NCI-H1048 (cell line): Measurements from ENCODE around the gene PPM1B.
"Not testable (repeated sequence)": the region's sequence is repeated elsewhere in the genome, so short reads cannot be mapped to it uniquely, and the experiment has no call there.

Experiments
- DNase-seq: peaks from one replicate; lab custom pipeline; 2025; lab: John Stamatoyannopoulos, UW

PPM1B gene

DNA sequence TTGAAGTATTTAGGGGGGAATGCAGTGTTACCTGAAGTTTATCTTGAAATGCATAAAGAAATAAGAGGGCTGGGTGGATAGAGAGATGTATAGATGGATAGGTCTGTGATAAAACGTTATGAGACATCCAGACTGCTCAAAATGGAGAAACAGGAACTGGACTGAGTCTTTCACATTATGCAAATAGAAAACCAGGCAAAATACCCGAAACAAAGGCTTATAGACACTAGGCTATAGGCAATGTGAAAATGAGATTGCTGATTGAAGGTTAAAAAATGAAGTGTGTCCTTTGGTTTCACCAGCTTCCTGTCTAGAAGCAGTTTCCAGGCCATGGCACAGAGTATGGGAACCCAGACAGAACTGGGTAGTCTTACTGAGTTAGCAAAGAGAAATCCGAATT is 81.7 kb downstream of the PPM1B start:
- no peak for DNase-seq

DNA sequence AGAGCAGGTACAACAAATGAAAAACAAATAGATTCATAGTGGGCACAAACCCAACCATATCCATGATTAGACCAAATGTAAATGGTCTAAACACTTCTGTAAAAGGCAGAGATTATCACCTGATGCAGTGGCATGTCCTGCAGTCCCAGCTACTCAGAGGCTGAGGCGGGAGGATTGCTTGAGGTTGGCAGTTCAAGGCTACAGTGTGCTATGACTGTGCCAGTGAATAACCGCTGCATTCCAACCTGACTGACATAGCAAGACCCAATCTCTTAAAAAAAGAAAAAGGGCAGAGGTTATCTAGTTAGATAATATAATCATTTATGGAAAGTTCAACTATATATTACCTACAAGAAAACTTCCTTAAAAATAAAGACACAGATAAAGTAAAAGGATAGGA is 85.3 kb downstream of the PPM1B start:
- no peak for DNase-seq

DNA sequence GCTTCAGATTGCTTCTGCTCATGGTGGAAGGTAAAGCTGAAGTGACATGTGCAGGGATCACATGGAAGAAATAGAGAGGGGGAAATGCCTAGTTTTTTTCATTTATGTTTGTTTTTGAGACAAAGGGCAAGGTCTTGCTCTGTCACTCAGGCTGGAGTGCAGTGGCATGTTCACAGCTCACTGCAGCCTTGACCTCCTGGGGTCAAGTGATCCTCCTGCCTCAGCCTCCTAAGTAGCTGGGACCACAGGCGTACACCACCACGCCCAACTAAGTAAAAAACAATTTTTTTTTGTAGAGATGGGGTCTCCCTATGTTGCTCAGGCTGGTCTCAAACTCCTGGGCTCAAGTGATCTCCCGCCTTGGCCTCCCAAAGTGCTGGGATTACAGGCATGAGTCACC is 87.0 kb downstream of the PPM1B start:
- not testable (repeated sequence) for DNase-seq

DNA sequence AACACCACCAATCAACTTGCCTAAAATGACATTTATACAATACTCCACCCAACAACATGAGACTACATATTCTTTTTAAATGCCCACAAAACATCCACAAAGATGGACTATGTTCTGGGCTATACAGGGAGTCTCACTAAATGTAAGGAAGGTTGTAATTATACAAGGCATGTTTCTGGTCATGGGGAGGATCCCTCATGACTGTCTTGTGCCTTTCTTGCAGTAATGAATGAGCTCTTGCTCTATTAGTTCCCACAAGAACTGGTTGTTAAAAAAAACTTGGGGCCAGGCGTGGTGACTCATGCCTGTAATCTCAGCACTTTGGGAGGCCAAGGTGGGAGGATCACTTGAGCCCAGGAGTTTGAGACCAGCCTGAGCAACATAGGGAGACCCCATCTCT is 89.1 kb downstream of the PPM1B start:
- DNase-seq: not testable (repeated sequence)

DNA sequence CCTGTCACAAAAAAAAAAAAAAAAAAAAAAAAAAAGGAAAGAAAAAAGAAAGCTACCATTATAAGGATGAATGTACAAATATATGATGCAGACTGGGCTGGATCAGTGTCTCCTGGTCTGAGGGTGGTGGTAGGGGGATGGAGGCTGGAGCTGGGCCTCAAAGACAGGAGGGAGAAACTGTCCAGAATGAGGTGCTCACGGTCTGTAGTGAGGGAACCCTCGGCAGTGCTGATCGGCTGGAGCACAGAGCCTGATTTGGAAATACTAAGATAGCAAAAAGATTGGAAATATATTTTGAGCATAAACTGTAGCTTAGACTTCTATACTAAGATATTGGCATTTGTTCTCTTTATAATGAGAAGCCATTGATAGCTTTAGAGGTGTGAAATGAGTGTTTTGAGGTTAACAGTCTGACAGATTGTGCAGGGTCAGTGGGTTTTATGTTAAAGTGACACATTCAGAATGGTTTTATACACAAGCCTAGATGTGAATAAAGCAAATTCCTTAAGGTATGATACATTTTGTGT is 98.7 kb downstream of the PPM1B start:
- DNase-seq: no peak

DNA sequence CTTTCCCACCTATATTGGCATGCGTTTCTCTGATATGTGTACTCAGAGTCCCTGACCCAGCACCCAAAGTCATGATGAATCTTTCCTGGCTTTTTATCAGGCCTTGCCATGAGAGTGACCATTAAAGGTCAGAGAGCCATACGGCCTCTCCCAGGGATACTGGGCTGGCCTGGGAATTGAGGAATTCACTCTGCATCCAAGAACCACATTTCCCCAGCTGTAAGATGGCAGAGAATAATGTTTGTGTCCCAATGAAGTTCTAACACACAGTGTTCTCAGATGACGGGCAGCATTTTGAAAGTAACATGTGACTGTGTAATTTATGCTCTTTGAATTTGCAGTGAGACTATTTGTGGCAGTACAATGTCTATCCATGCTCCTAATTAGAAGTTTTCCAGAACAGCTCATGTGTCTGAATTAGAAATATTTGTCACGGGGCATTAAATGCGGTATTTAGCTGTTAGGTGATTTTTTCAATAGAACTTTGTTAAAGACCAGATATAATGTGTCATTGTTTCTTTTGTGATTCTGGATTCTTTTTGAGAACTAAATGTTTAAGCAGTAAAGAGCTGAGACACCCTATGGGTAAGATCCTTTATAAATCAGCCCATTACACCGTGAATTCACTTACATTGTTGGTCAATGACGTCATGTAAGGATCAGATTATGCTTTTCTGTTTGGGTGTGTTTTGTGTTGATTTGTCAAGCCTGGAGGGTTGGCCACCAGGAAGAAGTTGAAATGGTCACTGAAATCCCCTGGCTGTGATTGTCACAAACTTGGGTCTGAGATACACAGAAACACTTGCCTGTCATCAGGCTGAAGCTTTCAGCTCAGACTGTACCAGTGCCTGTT is 99.3 kb downstream of the PPM1B start:
- no peak for DNase-seq

DNA sequence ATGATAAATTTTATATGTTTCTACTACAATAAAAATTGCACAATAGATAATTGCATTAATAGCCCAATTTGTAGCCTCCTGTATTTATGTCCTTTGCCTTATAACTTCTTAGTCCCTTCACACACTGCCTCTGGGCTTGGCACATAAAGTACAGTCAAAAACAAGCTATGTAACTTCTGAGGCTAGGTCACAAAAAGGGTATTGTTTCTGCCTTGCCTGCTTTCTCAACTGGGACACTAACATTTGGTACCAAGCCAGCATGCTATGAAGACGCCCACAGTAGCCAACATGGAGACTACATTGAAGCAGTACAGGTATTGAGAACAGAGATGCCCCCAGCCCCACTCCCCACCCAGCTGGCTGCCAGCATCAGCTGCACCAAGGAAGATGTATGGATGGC is 101.2 kb downstream of the PPM1B start:
- DNase-seq: peak; percentile 8

DNA sequence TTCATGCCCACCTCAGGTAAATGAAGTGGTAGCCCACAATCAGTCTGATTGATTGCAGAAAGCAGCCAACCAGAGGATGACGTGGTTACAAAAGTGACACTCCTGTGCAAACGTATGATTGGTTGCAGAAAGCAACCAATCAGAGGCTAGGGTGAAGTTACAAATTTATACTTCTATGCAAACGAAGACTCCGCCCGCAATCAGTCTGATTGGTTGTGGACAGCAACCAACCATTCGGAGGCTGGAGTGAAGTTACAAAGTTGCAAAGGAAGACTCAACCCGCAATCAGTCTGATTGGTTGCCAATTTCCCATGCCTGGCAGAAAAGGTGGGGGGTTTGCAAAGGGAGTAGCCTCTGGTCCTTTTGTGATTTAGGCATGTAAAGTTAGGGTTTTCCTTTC is 102.6 kb downstream of the PPM1B start:
- no peak for DNase-seq

DNA sequence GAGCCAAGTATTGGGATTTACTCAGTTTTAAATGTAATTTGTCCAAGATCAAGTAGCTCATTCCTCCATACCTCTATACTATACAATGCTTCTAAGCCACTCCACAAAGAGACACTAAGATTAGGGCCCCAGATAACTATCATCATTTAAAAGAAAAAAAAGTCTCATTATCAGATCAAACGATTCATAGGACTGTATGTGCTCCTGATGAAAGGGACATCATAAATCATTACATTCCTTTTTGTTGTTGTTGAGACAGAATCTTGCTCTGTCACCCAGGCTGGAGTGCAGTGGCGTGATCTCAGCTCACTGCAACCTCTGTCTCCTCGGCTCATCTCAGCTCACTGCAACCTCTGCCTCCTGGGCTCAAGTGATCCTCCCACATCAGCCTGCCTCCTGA is 104.4 kb downstream of the PPM1B start:
- DNase-seq: no peak

DNA sequence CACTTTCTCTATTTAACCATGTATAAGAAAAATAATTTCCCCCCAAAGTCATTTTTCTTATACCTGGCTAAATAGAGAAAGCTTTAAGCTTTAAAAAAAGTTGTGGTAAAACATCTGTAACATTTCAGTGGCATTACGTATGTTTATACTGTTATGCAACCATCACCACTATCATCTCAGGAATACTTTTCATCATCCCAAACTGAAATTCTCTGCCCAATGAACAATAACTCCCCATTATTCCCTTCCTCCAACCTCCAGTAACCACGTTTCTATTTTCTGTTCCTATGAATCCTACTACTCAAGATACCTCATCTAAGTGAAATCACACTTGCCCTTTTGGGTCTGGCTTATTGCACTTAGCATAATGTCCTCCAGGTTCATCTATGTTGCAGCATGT is 104.9 kb downstream of the PPM1B start:
- no peak for DNase-seq

DNA sequence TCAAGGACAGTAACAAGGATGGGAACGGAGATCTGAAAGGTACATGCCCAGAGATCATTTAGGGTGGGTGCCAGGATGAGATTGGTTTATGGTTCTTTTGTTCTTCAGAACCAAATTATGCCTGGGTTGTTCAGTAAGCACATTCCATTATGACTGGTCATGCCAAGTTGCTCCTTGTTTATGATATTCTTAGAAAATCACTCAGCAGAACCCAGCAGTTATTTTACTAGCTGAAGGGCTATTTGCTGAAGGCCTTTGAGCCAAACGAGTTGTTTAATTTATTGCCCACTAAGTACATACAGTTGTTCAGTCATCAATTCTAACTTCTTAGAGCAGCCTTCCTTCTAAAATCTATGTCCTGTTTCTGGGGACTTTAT is 107.2 kb downstream of the PPM1B start:
- DNase-seq: no peak

DNA sequence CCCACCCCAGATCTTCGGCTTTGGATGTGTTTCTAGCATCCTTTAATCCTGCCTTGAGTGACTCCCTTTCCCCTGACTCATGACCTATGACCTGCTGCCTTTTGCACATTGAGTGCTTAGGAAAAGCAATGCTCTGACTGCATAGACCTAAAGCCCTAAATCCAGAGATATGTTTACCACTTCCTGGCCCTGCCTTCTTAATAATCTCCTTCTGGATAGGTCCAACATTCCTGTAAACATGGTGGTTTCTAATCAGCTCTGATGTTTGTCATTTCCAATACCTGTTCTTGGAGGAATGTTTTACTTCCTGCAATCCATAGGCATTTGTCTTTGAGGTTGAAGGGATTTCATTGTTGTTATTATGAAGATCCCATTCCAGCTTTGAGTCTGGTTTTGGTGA is 108.9 kb downstream of the PPM1B start:
- DNase-seq: no peak

DNA sequence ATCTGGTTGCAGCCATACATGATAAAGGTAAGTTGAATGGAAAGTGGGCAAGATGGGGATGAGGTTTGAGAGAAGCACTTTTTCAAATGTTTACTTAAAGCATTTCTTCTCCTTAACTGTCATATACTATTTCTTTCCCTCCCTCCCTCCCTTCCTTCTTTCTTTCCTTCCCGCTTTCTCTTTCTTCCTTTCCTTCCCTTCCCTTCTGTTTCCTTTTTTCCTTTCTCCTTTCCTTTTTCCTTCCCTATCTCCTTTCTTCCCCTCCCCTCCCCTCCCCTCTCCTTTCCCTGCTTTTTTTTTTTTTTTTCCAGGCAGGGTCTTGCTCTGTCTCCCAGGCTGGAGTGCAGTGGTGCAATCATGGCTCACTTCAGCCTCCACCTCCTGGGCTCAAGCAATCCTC is 112.2 kb downstream of the PPM1B start:
- no peak for DNase-seq
